BLaER1 (cell line): Measurements from ENCODE around the gene AACS.

ENCODE experiments used
- H3K27ac ChIP-seq: shearing (Covaris generic); formaldehyde crosslinking; 2 replicates; pipeline ENCODE4 v1.8.1; 2022
- H3K27me3 ChIP-seq: shearing (Covaris generic); formaldehyde crosslinking; 2 replicates; pipeline ENCODE4 v1.8.1; 2022
- H3K36me3 ChIP-seq: shearing (Covaris generic); formaldehyde crosslinking; 2 replicates; pipeline ENCODE4 v1.8.1; 2022
- H3K4me1 ChIP-seq: shearing (Covaris generic); formaldehyde crosslinking; 2 replicates; pipeline ENCODE4 v1.8.1; 2022
- H3K4me2 ChIP-seq: shearing (Covaris generic); formaldehyde crosslinking; 2 replicates; pipeline ENCODE4 v1.8.1; 2022
- H3K4me3 ChIP-seq: shearing (Covaris generic); formaldehyde crosslinking; 2 replicates; pipeline ENCODE4 v1.8.1; 2022
- H3K9ac ChIP-seq: shearing (Covaris generic); formaldehyde crosslinking; 2 replicates; pipeline ENCODE4 v1.8.1; 2022
- H3K9me3 ChIP-seq: shearing (Covaris generic); formaldehyde crosslinking; 2 replicates; pipeline ENCODE4 v1.8.1; 2022
- H4K20me1 ChIP-seq: shearing (Covaris generic); formaldehyde crosslinking; 2 replicates; pipeline ENCODE4 v1.8.1; 2022
- Cebpa-rat ChIP-seq: shearing (Covaris generic); IDR thresholded peaks from 2 replicates; pipeline ENCODE4 v1.8.1; 2022

Gene AACS, protein sequence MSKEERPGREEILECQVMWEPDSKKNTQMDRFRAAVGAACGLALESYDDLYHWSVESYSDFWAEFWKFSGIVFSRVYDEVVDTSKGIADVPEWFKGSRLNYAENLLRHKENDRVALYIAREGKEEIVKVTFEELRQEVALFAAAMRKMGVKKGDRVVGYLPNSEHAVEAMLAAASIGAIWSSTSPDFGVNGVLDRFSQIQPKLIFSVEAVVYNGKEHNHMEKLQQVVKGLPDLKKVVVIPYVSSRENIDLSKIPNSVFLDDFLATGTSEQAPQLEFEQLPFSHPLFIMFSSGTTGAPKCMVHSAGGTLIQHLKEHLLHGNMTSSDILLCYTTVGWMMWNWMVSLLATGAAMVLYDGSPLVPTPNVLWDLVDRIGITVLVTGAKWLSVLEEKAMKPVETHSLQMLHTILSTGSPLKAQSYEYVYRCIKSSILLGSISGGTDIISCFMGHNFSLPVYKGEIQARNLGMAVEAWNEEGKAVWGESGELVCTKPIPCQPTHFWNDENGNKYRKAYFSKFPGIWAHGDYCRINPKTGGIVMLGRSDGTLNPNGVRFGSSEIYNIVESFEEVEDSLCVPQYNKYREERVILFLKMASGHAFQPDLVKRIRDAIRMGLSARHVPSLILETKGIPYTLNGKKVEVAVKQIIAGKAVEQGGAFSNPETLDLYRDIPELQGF

DNA sequence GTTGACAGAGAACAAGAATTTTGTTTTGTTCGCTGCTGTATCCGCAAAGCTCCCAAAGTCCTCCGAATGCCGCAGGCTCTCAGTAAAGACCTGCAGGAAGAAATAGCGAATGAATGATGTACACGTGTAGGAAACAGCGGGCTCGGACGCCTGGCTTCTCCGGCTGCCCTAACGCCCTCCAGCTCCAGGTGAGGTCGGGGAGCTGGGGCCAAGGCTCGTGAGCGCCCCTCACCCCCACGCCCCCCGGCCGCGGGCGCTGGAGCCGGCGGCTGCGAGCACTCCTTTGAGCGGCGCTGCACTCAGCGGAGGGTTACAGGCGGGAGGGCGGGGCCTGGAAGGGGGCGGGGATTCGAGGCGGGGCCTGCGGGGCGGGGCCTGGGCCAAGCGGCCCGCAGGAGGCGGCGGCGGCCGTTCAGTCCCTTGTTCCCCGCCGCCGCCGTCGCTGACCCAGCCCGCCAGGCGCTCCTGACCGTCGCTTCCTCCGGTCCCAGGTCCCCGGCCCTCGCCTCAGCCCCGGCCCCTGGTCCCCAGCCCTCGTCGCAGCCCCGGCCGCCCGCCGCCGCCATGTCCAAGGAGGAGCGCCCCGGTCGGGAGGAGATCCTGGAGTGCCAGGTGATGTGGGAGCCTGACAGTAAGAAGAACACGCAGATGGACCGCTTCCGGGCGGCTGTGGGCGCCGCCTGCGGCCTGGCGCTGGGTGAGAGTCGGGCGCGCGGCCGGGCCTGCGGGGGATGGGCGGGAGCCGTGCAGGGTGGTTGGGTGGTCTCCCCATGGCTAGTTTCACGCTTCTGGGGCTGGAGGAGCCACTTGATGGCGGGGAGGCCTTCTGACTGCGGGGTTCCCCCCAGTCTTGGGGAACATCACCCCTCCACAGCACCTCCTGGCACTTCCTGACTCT lies at the start of gene AACS:
Gene AACS, plus strand, starts transcription at position 415 of the 898 bp plus-strand sequence. Its CDS starts 150 bp downstream, at position 565.
- Histone ChIP-seq H3K4me1 (peaks cover 23% of the 10 kb centered on the region), H4K20me1 (peaks cover 25% of the 10 kb centered on the region), H3K9ac (peak within 1 kb of the TSS; percentile 84), H3K4me2 (peak within 1 kb of the TSS; percentile 98), H3K36me3 (peaks cover 11% of the 10 kb centered on the region; the same call in 1 of the 2 replicates), H3K27ac (peak within 1 kb of the TSS; percentile 74), H3K27me3 (no peaks in the 10 kb centered on the region), H3K4me3 (peak within 1 kb of the TSS; percentile 92), H3K9me3 (peaks cover 15% of the 10 kb centered on the region)
- TF ChIP-seq Cebpa-rat: no peak

- Histone ChIP-seq H3K4me3 (no peak overlapping the region), H3K27ac (no peak overlapping the region), H3K4me1 (peaks cover 22% of the 10 kb centered on the region; the same call in 1 of the 2 replicates), H3K27me3 (no peaks in the 10 kb centered on the region), H3K36me3 (peaks cover 98% of the 10 kb centered on the region), H3K4me2 (no peak overlapping the region), H3K9ac (no peak overlapping the region), H3K9me3 (peaks cover 12% of the 10 kb centered on the region), H4K20me1 (peaks cover 43% of the 10 kb centered on the region)
- TF ChIP-seq Cebpa-rat: no peak
Measured at GRCh38 chr12:125015680-125016310, 49.4 kb upstream of the AACS start.

GRCh38 chr12:125017801-125018200 lies 47.4 kb upstream of the AACS start:
- Histone ChIP-seq H3K27me3 (no peaks in the 10 kb centered on the region), H4K20me1 (peaks cover 23% of the 10 kb centered on the region; the same call in 1 of the 2 replicates), H3K4me1 (peaks cover 22% of the 10 kb centered on the region; the same call in 1 of the 2 replicates), H3K9ac (no peak overlapping the region), H3K36me3 (peaks cover 98% of the 10 kb centered on the region), H3K9me3 (peaks cover 27% of the 10 kb centered on the region), H3K4me3 (no peak overlapping the region), H3K4me2 (no peak overlapping the region), H3K27ac (no peak overlapping the region)
- TF ChIP-seq Cebpa-rat: no peak

GRCh38 chr12:125018356-125018755 lies 46.9 kb upstream of the AACS start:
- Histone ChIP-seq H4K20me1 (peaks cover 19% of the 10 kb centered on the region; the same call in 1 of the 2 replicates), H3K4me1 (peaks cover 20% of the 10 kb centered on the region; the same call in 1 of the 2 replicates), H3K9me3 (peaks cover 31% of the 10 kb centered on the region), H3K36me3 (peaks cover 98% of the 10 kb centered on the region), H3K4me2 (no peak overlapping the region), H3K9ac (no peak overlapping the region), H3K27me3 (no peaks in the 10 kb centered on the region), H3K27ac (no peak overlapping the region), H3K4me3 (no peak overlapping the region)
- TF ChIP-seq Cebpa-rat: no peak

- Histone ChIP-seq H4K20me1 (no peaks in the 10 kb centered on the region), H3K27ac (no peak overlapping the region), H3K9ac (no peak overlapping the region), H3K4me2 (no peak overlapping the region), H3K9me3 (peaks cover 31% of the 10 kb centered on the region), H3K27me3 (no peaks in the 10 kb centered on the region), H3K4me1 (0 out of 2 replicates have a peak, but pooled peaks cover 5% of the 10 kb centered on the region), H3K36me3 (peaks cover 98% of the 10 kb centered on the region), H3K4me3 (no peak overlapping the region)
- TF ChIP-seq Cebpa-rat: no peak
Measured at GRCh38 chr12:125021096-125021495, 44.1 kb upstream of the AACS start.

GRCh38 chr12:125021771-125022170 lies 43.5 kb upstream of the AACS start:
- TF ChIP-seq Cebpa-rat: no peak
- H4K20me1 ChIP-seq: no peaks in the 10 kb centered on the region
- peaks cover 31% of the 10 kb centered on the region for H3K9me3 ChIP-seq

GRCh38 chr12:125023065-125023464 lies 42.2 kb upstream of the AACS start:
- no peaks in the 10 kb centered on the region for H4K20me1 ChIP-seq
- H3K36me3 ChIP-seq: peaks cover 99% of the 10 kb centered on the region
- peaks cover 31% of the 10 kb centered on the region for H3K9me3 ChIP-seq
- H3K27ac ChIP-seq: no peak overlapping the region
- no peak overlapping the region for H3K4me3 ChIP-seq
- no peak for TF ChIP-seq Cebpa-rat
- 0 out of 2 replicates have a peak, but pooled peaks cover 8% of the 10 kb centered on the region for H3K4me1 ChIP-seq
- H3K27me3 ChIP-seq: no peaks in the 10 kb centered on the region
- no peak overlapping the region for H3K9ac ChIP-seq
- H3K4me2 ChIP-seq: no peak overlapping the region

More at GRCh38 chr12:125021771-125022170, 43.5 kb upstream of the AACS start:
- no peak overlapping the region for H3K4me2 ChIP-seq
- no peak overlapping the region for H3K9ac ChIP-seq
- H3K4me1 ChIP-seq: 0 out of 2 replicates have a peak, but pooled peaks cover 8% of the 10 kb centered on the region
- peaks cover 100% of the 10 kb centered on the region for H3K36me3 ChIP-seq
- H3K4me3 ChIP-seq: no peak overlapping the region
- H3K27ac ChIP-seq: no peak overlapping the region
- no peaks in the 10 kb centered on the region for H3K27me3 ChIP-seq

DNA sequence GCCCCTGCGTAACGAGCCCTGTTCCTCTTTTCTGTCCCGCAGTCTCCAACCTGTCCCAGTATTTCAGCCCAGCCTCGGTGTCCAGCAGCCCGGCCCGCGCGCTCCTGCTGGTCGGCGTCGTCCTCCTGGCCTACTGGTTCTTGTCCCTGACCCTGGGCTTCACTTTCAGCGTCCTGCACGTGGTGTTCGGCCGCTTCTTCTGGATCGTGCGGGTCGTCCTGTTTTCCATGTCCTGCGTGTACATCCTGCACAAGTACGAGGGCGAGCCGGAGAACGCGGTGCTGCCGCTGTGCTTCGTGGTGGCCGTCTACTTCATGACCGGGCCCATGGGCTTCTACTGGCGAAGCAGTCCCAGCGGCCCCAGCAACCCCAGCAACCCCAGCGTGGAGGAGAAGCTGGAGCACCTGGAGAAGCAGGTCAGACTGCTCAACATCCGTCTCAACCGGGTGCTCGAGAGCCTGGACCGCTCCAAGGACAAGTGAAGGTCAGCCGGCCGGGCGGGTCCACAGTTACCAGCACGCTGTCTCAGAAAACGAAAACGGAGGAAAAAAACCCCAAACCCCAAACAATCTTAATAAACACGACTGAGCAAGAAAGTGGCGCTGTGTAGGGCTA lies 40.2 kb upstream of the AACS start:
- Histone ChIP-seq H3K4me2 (no peak overlapping the region), H3K9ac (no peak overlapping the region), H4K20me1 (peaks cover 7% of the 10 kb centered on the region; the same call in 1 of the 2 replicates), H3K9me3 (peaks cover 26% of the 10 kb centered on the region), H3K4me3 (no peak overlapping the region), H3K27me3 (no peaks in the 10 kb centered on the region), H3K4me1 (0 out of 2 replicates have a peak, but pooled peaks cover 8% of the 10 kb centered on the region), H3K36me3 (peaks cover 93% of the 10 kb centered on the region), H3K27ac (no peak overlapping the region)
- no peak for TF ChIP-seq Cebpa-rat
